ENCODE data around the gene TNFRSF17.
A peak's percentile ranks its signal among the peaks of the same experiment; 100 is the strongest.

TNFRSF17 gene

GRCh38 chr16:12006637-12007036 lies 41.6 kb downstream of the TNFRSF17 start:
- no peak for DNase-seq (ENCODE audit: low read depth)

- no peak for DNase-seq (ENCODE audit: low read depth)
These were observed 44.5 kb downstream of the TNFRSF17 start for GRCh38 chr16:12009462-12009861.

- DNase-seq (ENCODE audit: low read depth) = no peak
These were observed 44.9 kb downstream of the TNFRSF17 start for GRCh38 chr16:12009922-12010321.

- no peak for DNase-seq (ENCODE audit: low read depth)
These were observed 45.6 kb downstream of the TNFRSF17 start for GRCh38 chr16:12010388-12011251.

GRCh38 chr16:12011565-12011964 lies 46.6 kb downstream of the TNFRSF17 start:
- no peak for DNase-seq (ENCODE audit: low read depth)

GRCh38 chr16:12016291-12016947 lies 51.4 kb downstream of the TNFRSF17 start:
- no peak for DNase-seq (ENCODE audit: low read depth)

- peak; percentile 23 for DNase-seq (ENCODE audit: low read depth)
These were observed 52.5 kb downstream of the TNFRSF17 start for GRCh38 chr16:12017558-12017957.

Data from GM04504 (cell line).